ENCODE measurements around the gene HSPA4L. TPM values are rescaled to one million over a fixed set of nuclear protein-coding genes. Genes with fewer than 3 reads are reported as not detected.

The HSPA4L gene
- total RNA-seq, 4 donors from 2014 or later, result 8.2 to 12.5 (median 8.7) TPM

DNA sequence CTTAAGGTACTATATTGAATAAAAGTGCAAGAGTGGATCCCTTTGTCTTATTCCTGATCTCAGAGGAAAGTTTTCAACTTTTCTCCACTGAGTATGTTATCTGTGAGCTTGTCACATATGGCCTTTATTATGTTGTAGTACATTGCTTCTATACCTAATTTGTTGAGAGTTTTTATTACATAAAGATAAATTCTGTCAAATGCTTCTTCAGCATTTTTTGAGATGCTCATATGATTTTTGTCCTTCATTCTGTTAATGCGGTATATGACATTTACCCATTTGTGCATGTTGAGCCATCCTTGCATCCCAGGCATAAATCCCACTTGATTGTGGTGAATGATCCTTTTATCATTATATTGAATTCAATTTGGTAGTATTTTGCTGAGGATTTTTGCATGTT lies 40.9 kb upstream of the HSPA4L start:
- no peaks in the 10 kb centered on the region for H3K4me1 ChIP-seq
- no peaks in the 10 kb centered on the region for H3K9me3 ChIP-seq
- H3K27me3 ChIP-seq, result no peaks in the 10 kb centered on the region
- no peak overlapping the region for H3K4me3 ChIP-seq
- 92 to 94% methylated on average over 1 of the region's 1 CpG for WGBS, 2 donors (ENCODE audit: low coverage in 1 of 2)
- TF ChIP-seq, protein P1, sequence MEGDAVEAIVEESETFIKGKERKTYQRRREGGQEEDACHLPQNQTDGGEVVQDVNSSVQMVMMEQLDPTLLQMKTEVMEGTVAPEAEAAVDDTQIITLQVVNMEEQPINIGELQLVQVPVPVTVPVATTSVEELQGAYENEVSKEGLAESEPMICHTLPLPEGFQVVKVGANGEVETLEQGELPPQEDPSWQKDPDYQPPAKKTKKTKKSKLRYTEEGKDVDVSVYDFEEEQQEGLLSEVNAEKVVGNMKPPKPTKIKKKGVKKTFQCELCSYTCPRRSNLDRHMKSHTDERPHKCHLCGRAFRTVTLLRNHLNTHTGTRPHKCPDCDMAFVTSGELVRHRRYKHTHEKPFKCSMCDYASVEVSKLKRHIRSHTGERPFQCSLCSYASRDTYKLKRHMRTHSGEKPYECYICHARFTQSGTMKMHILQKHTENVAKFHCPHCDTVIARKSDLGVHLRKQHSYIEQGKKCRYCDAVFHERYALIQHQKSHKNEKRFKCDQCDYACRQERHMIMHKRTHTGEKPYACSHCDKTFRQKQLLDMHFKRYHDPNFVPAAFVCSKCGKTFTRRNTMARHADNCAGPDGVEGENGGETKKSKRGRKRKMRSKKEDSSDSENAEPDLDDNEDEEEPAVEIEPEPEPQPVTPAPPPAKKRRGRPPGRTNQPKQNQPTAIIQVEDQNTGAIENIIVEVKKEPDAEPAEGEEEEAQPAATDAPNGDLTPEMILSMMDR (IDR thresholded peaks at IDR 0.05), result no peak
- no peak for TF ChIP-seq POLR2AphosphoS5 (IDR thresholded peaks at IDR 0.05)
- TF ChIP-seq EP300 (IDR thresholded peaks at IDR 0.05), result no peak
- TF ChIP-seq POLR2A (IDR thresholded peaks at IDR 0.05), result no peak
- H3K27ac ChIP-seq, result no peak overlapping the region
- no peak for ATAC-seq
- H3K36me3 ChIP-seq, result no peaks in the 10 kb centered on the region

DNA sequence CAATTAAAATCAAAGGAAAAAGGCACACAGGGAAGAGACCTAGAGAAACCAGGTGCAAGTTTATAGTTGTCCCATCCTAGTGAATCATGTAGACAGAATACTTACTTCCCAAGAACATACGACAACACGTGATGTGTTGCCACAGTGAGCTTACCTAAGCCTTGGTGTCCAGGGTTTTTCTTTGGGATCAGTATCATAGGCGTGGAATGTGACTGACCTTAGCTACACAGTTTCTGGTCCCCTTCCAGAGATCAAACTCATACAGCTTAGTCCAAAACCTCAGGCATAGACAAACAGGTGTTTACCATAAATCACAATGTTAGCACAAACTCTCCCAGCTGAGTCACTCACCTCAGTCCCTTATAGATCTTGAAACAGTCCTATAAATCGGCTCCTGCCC lies 34.2 kb upstream of the HSPA4L start:
- WGBS, 2 donors (ENCODE audit: low coverage in 1 of 2), result 93 to 100% methylated on average over 3 of the region's 4 CpGs
- H3K27ac ChIP-seq, result no peak overlapping the region

DNA sequence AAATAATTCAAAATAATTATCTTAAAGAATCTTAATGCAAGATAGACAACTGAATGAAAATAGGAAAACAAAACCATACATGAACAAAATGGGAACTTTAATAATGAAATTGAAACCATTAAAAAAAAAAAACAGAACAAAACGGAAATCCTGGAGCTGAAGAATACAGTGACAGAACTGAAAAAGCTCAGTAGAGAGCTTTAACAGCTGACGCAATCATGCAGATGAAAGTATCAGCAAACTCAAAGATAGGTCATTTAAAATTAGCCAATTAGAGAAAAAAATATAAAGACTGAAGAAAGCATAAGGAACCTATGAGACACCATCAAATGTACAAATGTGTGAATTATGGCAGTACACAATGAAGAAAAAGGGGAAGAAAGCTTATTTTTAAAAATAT lies 33.2 kb upstream of the HSPA4L start:
- WGBS, 2 donors (ENCODE audit: low coverage in 1 of 2), result 90 to 93% methylated on average over 2 of the region's 2 CpGs

More for the DNA sequence above, 34.2 kb upstream of the HSPA4L start:
- Histone ChIP-seq H3K27me3 (no peaks in the 10 kb centered on the region), H3K4me1 (no peaks in the 10 kb centered on the region), H3K36me3 (no peaks in the 10 kb centered on the region), H3K4me3 (no peak overlapping the region), H3K9me3 (peaks cover 0 to 18% (median 0%) of the 10 kb centered on the region in 3 donors)
- TF ChIP-seq, protein P1 (IDR thresholded peaks at IDR 0.05), result no peak
- TF ChIP-seq EP300 (IDR thresholded peaks at IDR 0.05) (no peak), POLR2A (IDR thresholded peaks at IDR 0.05) (no peak), POLR2AphosphoS5 (IDR thresholded peaks at IDR 0.05) (no peak)
- no peak for ATAC-seq

DNA sequence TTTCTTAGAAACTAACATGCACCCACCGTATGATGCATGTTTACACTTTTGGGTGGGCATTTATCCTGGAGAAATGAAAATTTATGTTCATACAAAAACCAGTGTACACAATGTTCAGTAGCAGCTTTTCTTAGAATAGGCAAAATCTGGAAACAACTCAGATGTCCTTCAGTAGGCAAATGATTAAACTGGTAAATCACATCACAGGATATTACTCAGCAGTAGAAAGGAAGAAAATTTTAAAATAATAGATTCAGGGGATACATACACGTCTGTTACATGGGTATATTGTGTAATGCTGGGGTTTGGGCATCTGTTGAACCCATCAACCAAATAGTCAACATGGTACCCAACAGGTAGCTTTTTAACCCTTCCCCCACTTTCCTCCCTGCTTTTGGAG lies 25.2 kb upstream of the HSPA4L start:
- H3K9me3 ChIP-seq, result peaks cover 0 to 6% (median 0%) of the 10 kb centered on the region in 3 donors
- no peaks in the 10 kb centered on the region for H3K27me3 ChIP-seq
- H3K36me3 ChIP-seq, result no peaks in the 10 kb centered on the region
- H3K27ac ChIP-seq, result no peak overlapping the region
- TF ChIP-seq, protein P1 (IDR thresholded peaks at IDR 0.05), result no peak
- TF ChIP-seq POLR2AphosphoS5 (IDR thresholded peaks at IDR 0.05) (no peak), POLR2A (IDR thresholded peaks at IDR 0.05) (no peak), EP300 (IDR thresholded peaks at IDR 0.05) (no peak)
- WGBS, 2 donors (ENCODE audit: low coverage in 1 of 2), result 71 to 77% methylated on average over 2 of the region's 2 CpGs
- no peak for ATAC-seq
- no peak overlapping the region for H3K4me3 ChIP-seq
- H3K4me1 ChIP-seq, result no peaks in the 10 kb centered on the region

More for the DNA sequence above, 33.2 kb upstream of the HSPA4L start:
- Histone ChIP-seq H3K9me3 (peaks cover 0 to 18% (median 0%) of the 10 kb centered on the region in 3 donors), H3K27me3 (no peaks in the 10 kb centered on the region), H3K4me3 (no peak overlapping the region), H3K4me1 (no peaks in the 10 kb centered on the region), H3K36me3 (no peaks in the 10 kb centered on the region), H3K27ac (no peak overlapping the region)
- TF ChIP-seq POLR2A (IDR thresholded peaks at IDR 0.05), result no peak
- TF ChIP-seq EP300 (IDR thresholded peaks at IDR 0.05), result no peak
- TF ChIP-seq POLR2AphosphoS5 (IDR thresholded peaks at IDR 0.05), result no peak
- TF ChIP-seq, protein P1 (IDR thresholded peaks at IDR 0.05), result no peak
- no peak for ATAC-seq

DNA sequence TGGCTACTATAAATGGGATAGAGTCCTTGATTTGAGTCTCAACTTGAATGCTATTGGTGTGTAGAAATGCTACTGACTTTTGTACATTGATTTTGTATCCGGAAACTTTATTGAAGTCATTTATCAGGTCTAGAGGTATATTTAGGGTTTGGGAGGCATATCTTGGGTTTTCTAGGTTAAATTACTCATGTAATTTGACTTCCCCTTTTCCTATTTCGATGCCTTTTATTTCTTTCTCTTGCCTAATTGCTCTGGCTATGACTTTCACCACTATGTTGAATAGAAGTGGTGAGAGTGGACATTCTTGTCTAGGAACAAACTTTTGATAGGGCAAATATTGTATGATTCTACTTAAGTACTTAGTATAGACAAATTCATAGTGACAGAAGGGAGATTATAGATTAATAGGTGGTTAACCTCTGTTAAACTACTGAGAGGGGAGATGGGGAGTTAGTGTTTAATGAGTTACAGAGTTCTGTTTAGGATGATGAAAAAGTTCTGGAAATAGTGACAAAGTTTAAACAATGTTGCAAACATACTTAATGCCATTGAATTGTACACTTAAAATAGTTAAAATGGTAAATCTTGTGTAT lies 22.8 kb upstream of the HSPA4L start:
- Histone ChIP-seq H3K4me1 (no peaks in the 10 kb centered on the region), H3K27ac (no peak overlapping the region), H3K9me3 (peaks cover 0 to 6% (median 0%) of the 10 kb centered on the region in 3 donors), H3K36me3 (no peaks in the 10 kb centered on the region), H3K27me3 (no peaks in the 10 kb centered on the region), H3K4me3 (no peak overlapping the region)
- no peak for TF ChIP-seq EP300 (IDR thresholded peaks at IDR 0.05)
- TF ChIP-seq POLR2A (IDR thresholded peaks at IDR 0.05), result no peak
- TF ChIP-seq POLR2AphosphoS5 (IDR thresholded peaks at IDR 0.05), result no peak
- TF ChIP-seq, protein P1 (IDR thresholded peaks at IDR 0.05), result no peak
- no peak for ATAC-seq
- 77 to 86% methylated on average over 2 of the region's 2 CpGs for WGBS, 2 donors (ENCODE audit: low coverage in 1 of 2)
